K562 (cell line): ENCODE results near the gene PRR36. TPM values are rescaled to one million over a fixed set of nuclear protein-coding genes. Genes with fewer than 3 reads are reported as not detected.

ENCODE experiments used
- ARID1B ChIP-seq: fragments of 450-650 bp; IDR thresholded peaks from 2 replicates; pipeline ENCODE4 v1.6.1; 2016; ENCODE audit warnings: antibody characterized with exemption, mild to moderate bottlenecking, inconsistent platforms
- BRD4 ChIP-seq: fragments of 200-600 bp; sonication (generic); IDR thresholded peaks from 2 replicates; pipeline ENCODE4 v1.6.1; 2017; ENCODE audit warnings: inconsistent platforms
- CBX3 ChIP-seq, 2 experiments: IDR thresholded peaks; 1 replicate in 1 of 2; 2 replicates in 1 of 2; pipeline ENCODE4 v1.6.1; 2012; ENCODE audit warnings: inconsistent platforms in 2 of 2, low read length in 2 of 2, borderline replicate concordance in 1 of 2, control low read depth in 1 of 2
- JUN ChIP-seq, 2 experiments: sonication (generic) in 1 of 2; formaldehyde crosslinking in 1 of 2; IDR thresholded peaks; 2 replicates each; pipeline versions ENCODE4 v1.6.1 to v1.8.0; 2012 to 2022; ENCODE audit warnings: borderline replicate concordance in 2 of 2, mild to moderate bottlenecking in 2 of 2, improper control_type of control experiment in 1 of 2, low read depth in 1 of 2, low read length in 1 of 2, missing genetic modification reagents in 1 of 2
- KAT8 ChIP-seq: fragments of 450-650 bp; IDR thresholded peaks from 2 replicates; pipeline ENCODE4 v1.6.1; 2016; ENCODE audit warnings: low read depth, mild to moderate bottlenecking
- KLF6 ChIP-seq: fragments of 250-450 bp; sonication (Bioruptor Pico); IDR thresholded peaks from 2 replicates; pipeline ENCODE4 v1.4.0; 2020; ENCODE audit warnings: mild to moderate bottlenecking, moderate library complexity, borderline replicate concordance
- SMAD3 ChIP-seq: fragments of 450-650 bp; formaldehyde crosslinking; conservative IDR thresholded peaks from 2 replicates; pipeline ENCODE4 v1.4.0; 2020; ENCODE audit warnings: mild to moderate bottlenecking
- TRIM25 ChIP-seq: fragments of 450-650 bp; IDR thresholded peaks from 2 replicates; pipeline ENCODE4 v1.7.0; 2016; ENCODE audit warnings: borderline replicate concordance
- polyA plus RNA-seq, 8 experiments: library from polyadenylated mRNA; depleted of rRNA in 4 of 8; stranded (reverse) in 5 of 8; unstranded in 3 of 8; fragments of >200 nt; fragmentation: Nextera tagmentation in 2 of 8; fragmentation: Illumina TruSeq in 1 of 8; extraction: Ambion mirVana in 2 of 8; extraction: Trizol in 1 of 8; gene quantifications; 2 replicates each; pipeline versions ENCODE4 v1.2.1 to v1.2.3, GENCODE V29; 2011 to 2014; ENCODE audit warnings: inconsistent platforms in 1 of 8, missing spikeins in 1 of 8
- total RNA-seq, 7 experiments: library from RNA; depleted of rRNA in 6 of 7; stranded (reverse); fragments of >200 nt in 6 of 7; fragmentation: Illumina TruSeq in 2 of 7; extraction: Trizol in 2 of 7; gene quantifications; 2 replicates each; pipeline versions ENCODE4 v1.2.1 to v1.2.3, GENCODE V29; 2011 to 2021; ENCODE audit warnings: low replicate concordance in 1 of 7
- TF ChIP-seq, protein P1 (sequence below): sonication (generic); formaldehyde crosslinking; IDR thresholded peaks from 2 replicates; pipeline ENCODE4 v1.8.0; 2023; ENCODE audit warnings: mild to moderate bottlenecking, missing genetic modification reagents
- TF ChIP-seq, protein P2 (sequence below), 3 experiments: fragments of 200-800 bp in 1 of 3; fragments of 250-450 bp in 1 of 3; fragments of 450-650 bp in 1 of 3; sonication (Bioruptor Pico) in 1 of 3; sonication (Bioruptor generic) in 1 of 3; formaldehyde crosslinking in 1 of 3; IDR thresholded peaks; 2 replicates each; pipeline versions ENCODE4 v1.6.1 to v1.8.0; 2016 to 2022; ENCODE audit warnings: mild to moderate bottlenecking in 2 of 3, missing genetic modification characterization in 2 of 3, missing compliant biosample characterization in 1 of 3, moderate library complexity in 1 of 3
- TF ChIP-seq, protein P3 (sequence below): IDR thresholded peaks from 3 replicates; pipeline ENCODE4 v1.6.1; 2011; ENCODE audit warnings: borderline replicate concordance, mild to moderate bottlenecking; ENCODE audit not compliant: insufficient read length, insufficient read depth

Gene PRR36
- total and polyA plus RNA-seq, 9 of the 15 experiments (the other 6 are each of a cell fraction or from before 2014, with no cell fraction given), result 0.05 to 0.42 (median 0.06) TPM; not detected in 6

GRCh38 chr19:7920519-7921301 lies 46.5 kb upstream of the PRR36 start (continued):
- TF ChIP-seq BRD4 (no peak), SMAD3 (CRISPR knock-in tag) (no peak), KLF6 (0 out of 2 replicates have a peak, but pooled peaks have one; percentile 48), ARID1B (no peak), JUN (IDR thresholded peaks at IDR 0.05; ENCODE audit: borderline replicate concordance, low read depth, low read length) (no peak), JUN (CRISPR knock-in tag; IDR thresholded peaks at IDR 0.05; ENCODE audit: borderline replicate concordance) (peak; percentile 77; the same call in 1 of the 2 replicates), TRIM25 (no peak), CBX3 (IDR thresholded peaks at IDR 0.05; ENCODE audit: borderline replicate concordance in 1 of 2, low read length in 2 of 2) (peak in 1 of 2 experiments; percentile 31; a peak in 1 of 3 replicates), KAT8 (no peak)
- TF ChIP-seq, protein P1, sequence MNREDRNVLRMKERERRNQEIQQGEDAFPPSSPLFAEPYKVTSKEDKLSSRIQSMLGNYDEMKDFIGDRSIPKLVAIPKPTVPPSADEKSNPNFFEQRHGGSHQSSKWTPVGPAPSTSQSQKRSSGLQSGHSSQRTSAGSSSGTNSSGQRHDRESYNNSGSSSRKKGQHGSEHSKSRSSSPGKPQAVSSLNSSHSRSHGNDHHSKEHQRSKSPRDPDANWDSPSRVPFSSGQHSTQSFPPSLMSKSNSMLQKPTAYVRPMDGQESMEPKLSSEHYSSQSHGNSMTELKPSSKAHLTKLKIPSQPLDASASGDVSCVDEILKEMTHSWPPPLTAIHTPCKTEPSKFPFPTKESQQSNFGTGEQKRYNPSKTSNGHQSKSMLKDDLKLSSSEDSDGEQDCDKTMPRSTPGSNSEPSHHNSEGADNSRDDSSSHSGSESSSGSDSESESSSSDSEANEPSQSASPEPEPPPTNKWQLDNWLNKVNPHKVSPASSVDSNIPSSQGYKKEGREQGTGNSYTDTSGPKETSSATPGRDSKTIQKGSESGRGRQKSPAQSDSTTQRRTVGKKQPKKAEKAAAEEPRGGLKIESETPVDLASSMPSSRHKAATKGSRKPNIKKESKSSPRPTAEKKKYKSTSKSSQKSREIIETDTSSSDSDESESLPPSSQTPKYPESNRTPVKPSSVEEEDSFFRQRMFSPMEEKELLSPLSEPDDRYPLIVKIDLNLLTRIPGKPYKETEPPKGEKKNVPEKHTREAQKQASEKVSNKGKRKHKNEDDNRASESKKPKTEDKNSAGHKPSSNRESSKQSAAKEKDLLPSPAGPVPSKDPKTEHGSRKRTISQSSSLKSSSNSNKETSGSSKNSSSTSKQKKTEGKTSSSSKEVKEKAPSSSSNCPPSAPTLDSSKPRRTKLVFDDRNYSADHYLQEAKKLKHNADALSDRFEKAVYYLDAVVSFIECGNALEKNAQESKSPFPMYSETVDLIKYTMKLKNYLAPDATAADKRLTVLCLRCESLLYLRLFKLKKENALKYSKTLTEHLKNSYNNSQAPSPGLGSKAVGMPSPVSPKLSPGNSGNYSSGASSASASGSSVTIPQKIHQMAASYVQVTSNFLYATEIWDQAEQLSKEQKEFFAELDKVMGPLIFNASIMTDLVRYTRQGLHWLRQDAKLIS (CRISPR knock-in tag), result no peak
- TF ChIP-seq, protein P2, sequence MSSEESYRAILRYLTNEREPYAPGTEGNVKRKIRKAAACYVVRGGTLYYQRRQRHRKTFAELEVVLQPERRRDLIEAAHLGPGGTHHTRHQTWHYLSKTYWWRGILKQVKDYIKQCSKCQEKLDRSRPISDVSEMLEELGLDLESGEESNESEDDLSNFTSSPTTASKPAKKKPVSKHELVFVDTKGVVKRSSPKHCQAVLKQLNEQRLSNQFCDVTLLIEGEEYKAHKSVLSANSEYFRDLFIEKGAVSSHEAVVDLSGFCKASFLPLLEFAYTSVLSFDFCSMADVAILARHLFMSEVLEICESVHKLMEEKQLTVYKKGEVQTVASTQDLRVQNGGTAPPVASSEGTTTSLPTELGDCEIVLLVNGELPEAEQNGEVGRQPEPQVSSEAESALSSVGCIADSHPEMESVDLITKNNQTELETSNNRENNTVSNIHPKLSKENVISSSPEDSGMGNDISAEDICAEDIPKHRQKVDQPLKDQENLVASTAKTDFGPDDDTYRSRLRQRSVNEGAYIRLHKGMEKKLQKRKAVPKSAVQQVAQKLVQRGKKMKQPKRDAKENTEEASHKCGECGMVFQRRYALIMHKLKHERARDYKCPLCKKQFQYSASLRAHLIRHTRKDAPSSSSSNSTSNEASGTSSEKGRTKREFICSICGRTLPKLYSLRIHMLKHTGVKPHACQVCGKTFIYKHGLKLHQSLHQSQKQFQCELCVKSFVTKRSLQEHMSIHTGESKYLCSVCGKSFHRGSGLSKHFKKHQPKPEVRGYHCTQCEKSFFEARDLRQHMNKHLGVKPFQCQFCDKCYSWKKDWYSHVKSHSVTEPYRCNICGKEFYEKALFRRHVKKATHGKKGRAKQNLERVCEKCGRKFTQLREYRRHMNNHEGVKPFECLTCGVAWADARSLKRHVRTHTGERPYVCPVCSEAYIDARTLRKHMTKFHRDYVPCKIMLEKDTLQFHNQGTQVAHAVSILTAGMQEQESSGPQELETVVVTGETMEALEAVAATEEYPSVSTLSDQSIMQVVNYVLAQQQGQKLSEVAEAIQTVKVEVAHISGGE (CRISPR knock-in tag; IDR thresholded peaks at IDR 0.05), result no peak
- TF ChIP-seq, protein P3, sequence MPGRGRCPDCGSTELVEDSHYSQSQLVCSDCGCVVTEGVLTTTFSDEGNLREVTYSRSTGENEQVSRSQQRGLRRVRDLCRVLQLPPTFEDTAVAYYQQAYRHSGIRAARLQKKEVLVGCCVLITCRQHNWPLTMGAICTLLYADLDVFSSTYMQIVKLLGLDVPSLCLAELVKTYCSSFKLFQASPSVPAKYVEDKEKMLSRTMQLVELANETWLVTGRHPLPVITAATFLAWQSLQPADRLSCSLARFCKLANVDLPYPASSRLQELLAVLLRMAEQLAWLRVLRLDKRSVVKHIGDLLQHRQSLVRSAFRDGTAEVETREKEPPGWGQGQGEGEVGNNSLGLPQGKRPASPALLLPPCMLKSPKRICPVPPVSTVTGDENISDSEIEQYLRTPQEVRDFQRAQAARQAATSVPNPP, result no peak
